Stimulated activated CD4-positive, alpha-beta T cell treated with anti-CD3 and anti-CD28 coated beads, Interleukin-4, amount 100 ng/mL, for 4 hours (primary cell): ENCODE data around the gene POMT1.
"Not testable (repeated sequence)": the region's sequence is repeated elsewhere in the genome, so short reads cannot be mapped to it uniquely, and the experiment has no call there.

Source experiments
- DNase-seq, 2 experiments: peaks; one replicate each; pipeline ENCODE4 v3.0.0-alpha.2; 2020

POMT1 gene

GRCh38 chr9:131502781-131503625 lies at the start of gene POMT1:
Gene POMT1, plus strand, starts transcription at chr9:131502918. Its CDS starts 1,301 bp downstream, at chr9:131504219.
- peak; percentile 88 to 89 for DNase-seq

- DNase-seq = no peak
These were observed 48.7 kb upstream of the POMT1 start for GRCh38 chr9:131454028-131454427.

- DNase-seq = not testable (repeated sequence)
These were observed 47.1 kb upstream of the POMT1 start for GRCh38 chr9:131455655-131456054.

GRCh38 chr9:131457746-131458145 lies 45.0 kb upstream of the POMT1 start:
- DNase-seq = no peak

- no peak for DNase-seq
These were observed 43.7 kb upstream of the POMT1 start for GRCh38 chr9:131459056-131459455.

GRCh38 chr9:131461166-131461565 lies 41.6 kb upstream of the POMT1 start:
- DNase-seq = no peak

GRCh38 chr9:131464354-131465000 lies 38.2 kb upstream of the POMT1 start:
- no peak for DNase-seq

- no peak for DNase-seq
These were observed 37.3 kb upstream of the POMT1 start for GRCh38 chr9:131465401-131465800.

GRCh38 chr9:131467214-131467935 lies 35.3 kb upstream of the POMT1 start:
- DNase-seq = no peak

- no peak for DNase-seq
These were observed 34.7 kb upstream of the POMT1 start for GRCh38 chr9:131468031-131468430.

- no peak for DNase-seq
These were observed 33.4 kb upstream of the POMT1 start for GRCh38 chr9:131469356-131469755.

GRCh38 chr9:131469951-131470350 lies 32.8 kb upstream of the POMT1 start:
- no peak for DNase-seq

GRCh38 chr9:131470581-131470991 lies 32.1 kb upstream of the POMT1 start:
- no peak for DNase-seq

GRCh38 chr9:131472085-131472484 lies 30.6 kb upstream of the POMT1 start:
- not testable (repeated sequence) for DNase-seq

- no peak for DNase-seq
These were observed 29.4 kb upstream of the POMT1 start for GRCh38 chr9:131473198-131473885.

GRCh38 chr9:131473891-131474290 lies 28.8 kb upstream of the POMT1 start:
- no peak for DNase-seq

- no peak for DNase-seq
These were observed 28.0 kb upstream of the POMT1 start for GRCh38 chr9:131474711-131475110.

GRCh38 chr9:131475111-131475955 lies 27.4 kb upstream of the POMT1 start:
- DNase-seq = no peak

- DNase-seq = no peak
These were observed 26.6 kb upstream of the POMT1 start for GRCh38 chr9:131475956-131476776.

- no peak for DNase-seq
These were observed 25.9 kb upstream of the POMT1 start for GRCh38 chr9:131476777-131477345.

GRCh38 chr9:131477367-131477766 lies 25.4 kb upstream of the POMT1 start:
- no peak for DNase-seq
